ENCODE results near the gene HMGN4.
A peak's percentile ranks its signal among the peaks of the same experiment; 100 is the strongest.

Gene HMGN4

DNA sequence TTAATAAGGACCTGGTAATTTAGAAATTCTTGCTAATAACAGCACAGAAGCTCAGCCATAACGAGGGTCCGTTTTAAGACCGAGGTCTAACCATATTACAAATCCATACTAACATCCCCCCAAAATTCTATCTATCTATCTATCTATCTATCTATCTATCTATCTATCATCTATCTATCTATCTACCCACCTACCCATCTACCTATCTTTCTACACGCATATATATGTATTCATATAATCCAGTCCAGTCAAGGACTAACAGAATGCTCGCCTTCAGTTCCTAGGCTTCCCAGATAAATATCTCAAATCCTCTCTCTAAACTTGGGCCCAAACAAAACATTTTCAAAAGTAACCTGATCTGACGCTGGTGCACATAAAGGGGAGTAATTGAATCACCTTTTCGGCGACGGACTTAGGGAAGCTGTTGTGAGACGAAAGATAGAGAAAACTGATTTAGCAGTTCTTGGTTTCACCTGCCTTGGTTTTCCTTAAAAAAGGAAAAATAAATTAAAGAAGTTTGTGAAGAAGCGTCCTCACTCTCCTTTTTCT is 14.5 kb downstream of the HMGN4 start:
- no peak for DNase-seq

DNA sequence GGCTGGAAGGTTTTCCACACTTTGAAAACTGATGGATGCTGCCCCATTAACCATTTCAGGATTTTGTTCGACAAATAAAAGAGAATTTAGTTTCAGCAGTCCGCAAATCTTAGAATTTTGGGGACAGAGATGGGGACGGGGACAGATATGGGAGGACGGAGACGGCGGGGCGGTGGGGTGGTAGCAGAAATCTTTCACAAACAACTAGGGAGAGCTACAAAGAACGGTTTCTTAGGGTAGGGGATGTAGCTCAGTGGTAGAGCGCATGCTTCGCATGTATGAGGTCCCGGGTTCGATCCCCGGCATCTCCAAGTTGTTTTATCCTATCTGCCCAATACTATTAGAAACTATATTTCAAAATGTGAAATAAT is 15.1 kb downstream of the HMGN4 start:
- DNase-seq: peak; percentile 55 to 83

DNA sequence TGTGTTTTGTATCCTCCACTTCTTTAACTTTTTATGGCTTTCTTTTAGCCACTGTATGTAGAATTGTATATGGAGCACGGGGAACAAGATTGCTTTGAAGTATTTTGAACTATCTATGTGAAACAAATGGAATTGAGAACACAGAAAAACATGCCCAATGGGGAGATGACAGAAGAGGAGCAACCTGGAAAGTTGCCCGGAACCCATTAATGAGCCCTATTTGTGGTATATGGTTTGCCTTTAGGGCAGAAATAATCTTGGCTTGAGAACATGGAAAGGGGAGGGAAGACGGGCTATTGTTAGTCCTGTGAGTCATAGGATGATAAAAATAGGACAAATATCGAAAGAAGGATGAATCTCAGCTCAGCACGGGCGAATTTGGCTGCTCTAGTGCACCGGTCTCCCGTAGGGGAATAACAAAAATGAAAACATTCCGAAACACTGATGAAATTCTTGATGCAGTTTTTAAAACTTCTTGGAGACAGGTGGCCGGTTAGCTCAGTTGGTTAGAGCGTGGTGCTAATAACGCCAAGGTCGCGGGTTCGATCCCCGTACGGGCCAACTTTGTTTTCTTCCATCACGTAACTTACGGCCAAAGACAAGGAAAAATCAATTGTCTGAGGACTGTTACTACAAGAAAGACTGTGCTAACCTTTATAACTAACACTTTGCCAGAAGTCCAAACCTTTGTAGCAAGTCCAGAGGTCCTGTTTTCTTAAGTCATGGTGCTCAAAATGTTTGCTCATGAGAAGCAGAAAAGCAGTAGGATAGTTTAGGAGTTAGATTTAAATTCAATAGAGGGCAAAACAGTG is 15.7 kb downstream of the HMGN4 start:
- peak; percentile 35 to 62 for DNase-seq

DNA sequence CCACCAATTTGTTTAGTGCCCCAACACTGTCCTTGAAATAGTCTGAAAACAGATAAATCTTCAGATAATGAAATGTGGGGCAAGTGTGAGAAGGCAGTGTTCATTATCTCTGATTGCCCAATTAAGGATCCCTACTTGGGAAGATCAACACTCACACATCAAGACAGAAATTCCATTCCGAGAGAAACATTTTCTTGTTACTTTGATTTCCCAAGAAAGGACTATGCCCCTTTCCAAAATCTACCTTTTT is 16.2 kb downstream of the HMGN4 start:
- no peak for DNase-seq

DNA sequence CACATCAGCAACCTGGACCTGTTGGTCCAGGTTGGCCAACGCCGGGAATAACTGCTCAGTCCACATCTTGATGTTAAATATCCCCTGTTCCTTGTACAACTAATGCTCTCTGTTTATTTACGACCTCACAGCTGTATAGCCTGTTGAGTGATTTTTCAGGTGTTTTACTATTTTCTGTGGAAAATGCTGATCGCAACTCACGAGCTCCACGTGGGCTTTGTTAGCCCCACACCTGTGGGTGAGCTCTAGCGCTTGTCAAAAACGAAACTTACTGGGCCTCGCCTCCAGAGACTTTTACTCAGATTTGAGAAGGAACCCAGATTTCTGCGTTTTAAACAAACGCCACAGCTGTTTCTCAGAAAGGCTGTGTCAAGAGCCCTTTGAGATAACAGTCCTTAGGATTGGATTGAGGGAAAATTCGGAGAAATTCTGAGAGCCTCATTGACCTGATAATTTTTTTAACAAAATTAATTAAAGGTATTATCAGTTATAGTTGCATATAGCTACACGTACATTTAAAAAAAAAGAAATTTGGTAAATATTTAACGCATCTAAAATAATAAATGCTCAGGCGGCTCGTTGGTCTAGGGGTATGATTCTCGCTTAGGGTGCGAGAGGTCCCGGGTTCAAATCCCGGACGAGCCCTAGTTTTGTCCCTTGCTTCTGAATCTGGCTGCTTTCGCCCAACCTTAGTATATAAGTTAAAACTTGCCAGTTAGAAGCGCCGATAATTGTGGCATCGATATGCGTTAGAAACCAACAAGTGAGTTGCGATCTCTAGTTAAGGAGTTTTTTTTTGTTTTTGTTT is 16.7 kb downstream of the HMGN4 start:
- DNase-seq: peak in 1 of 2 donors; percentile 19

DNA sequence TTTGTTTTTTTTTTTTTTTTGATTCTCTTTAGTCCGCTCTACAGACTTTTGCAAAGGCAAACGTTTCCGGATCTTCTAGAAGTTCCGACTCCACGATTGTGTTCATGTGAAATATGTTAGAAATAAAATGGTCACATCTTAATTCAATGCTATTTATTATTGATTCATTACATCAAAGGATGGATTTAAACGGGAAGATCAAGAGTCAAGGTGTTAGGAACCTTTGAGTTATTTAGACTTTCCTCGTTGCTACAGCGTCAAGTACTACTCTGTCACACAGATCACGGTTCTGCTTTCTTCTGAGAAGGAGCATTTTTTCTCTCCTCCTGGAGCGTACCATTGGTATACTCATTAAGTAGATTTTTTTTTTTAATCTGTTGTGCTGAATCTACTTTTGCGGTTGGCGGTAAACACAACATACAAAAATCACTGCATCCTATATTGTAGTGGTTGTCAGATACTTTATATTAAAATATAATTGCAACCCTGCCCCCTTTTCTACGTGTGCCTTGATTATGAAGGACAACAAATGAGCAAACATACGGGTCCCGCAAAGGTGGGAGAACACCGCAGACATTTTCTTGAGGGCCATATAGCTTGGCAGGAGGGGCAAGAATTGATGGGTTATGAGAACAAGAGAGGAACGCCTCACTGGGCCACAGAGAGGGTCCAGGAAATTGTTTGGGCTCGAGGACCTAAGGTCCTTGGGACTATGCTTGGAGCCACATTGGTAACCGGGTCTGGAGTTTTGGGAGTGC is 17.5 kb downstream of the HMGN4 start:
- no peak for DNase-seq

DNA sequence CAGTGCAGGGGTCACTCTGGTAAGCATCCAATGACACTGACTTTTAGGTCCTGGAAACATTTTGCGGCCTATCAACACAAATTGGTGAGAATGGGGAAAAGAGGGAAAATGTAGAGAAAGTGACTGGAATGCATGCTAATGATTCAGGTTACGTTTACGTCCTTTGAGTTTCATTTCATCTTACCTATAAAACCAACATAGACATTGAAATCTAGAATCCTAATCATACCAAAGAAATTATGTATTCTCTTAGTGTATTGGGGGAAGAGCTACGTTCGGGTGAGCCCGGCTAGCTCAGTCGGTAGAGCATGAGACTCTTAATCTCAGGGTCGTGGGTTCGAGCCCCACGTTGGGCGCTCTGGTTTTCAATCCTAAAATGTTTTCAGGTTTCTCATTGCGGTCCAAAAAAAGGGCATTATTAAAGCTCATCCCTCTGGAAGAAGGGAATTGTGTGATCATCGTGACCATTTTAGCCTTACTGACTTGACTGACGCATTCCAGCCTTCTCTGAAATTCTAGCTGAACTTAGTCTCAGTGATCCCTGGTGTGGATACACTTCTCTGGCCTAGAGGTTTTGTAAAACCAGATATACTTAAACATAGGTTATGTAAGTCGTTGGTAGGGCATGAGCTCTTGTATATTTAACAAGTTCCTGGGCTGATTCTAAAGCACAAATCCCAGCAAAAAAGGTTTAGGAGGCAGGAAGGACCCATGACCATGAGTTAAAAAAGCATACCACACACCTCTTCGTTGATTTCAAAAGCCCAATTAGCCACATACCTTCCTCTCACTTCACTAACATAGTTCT is 18.3 kb downstream of the HMGN4 start:
- no peak for DNase-seq

DNA sequence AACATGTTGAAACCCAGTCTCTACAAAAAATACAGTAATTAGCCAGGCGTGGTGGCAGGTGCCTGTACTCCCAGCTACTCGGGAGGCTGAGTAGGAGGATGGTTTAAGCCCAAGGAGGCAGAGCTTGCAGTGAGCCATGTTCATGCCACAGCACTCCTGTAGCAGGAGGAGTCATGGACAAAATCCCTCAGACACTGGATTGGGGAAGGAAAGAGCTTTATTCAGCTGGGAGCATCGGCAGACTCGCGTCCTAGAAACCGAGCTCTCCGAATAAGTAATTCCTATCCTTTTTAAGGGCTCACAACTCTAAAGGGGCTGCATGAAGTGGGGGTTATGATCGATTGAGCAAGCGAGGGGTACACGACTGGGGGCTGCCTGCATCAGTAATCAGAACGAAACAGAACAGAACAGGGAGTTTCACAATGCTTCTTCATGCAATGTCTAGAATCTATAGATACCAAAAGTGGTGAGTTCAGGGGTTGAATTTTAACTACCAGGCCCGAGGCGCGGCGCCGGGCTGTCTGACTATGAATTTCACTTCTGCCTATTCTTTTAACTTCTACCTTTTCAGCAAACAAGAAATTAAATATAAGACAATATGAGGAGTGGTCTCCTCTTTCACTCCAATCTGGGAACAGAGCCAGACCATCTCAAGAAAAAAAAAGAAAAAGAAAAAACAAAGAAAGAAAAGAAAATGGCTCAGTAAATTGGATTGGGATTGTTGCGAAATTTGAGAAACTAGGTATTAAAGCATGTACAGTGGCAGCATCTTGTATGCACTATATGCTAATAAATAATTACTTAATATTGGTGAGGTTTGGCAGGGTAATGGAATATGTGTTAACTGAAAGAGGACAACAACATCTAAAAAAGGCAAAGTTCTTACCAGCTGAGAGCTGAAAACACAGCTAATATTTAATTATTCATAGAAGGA is 23.6 kb downstream of the HMGN4 start:
- DNase-seq: no peak

DNA sequence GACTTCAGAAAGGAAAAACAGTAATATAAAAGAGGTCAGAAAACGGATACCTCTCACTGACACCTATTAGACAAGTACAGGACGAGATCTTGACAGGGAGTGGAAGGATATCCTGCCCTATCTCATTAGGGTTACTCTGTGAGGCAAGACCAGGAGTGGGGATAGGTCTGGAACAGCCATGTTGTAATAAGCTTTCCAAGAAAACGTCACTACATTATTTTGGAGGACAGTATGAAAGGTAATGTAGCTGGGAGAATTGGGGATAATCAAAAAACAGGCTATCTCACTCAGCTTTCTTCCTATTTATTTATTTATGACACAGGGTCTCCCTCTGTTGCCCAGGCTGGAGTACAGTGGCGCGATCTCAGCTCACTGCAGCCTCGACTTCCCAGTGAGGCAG is 25.3 kb downstream of the HMGN4 start:
- DNase-seq: no peak

DNA sequence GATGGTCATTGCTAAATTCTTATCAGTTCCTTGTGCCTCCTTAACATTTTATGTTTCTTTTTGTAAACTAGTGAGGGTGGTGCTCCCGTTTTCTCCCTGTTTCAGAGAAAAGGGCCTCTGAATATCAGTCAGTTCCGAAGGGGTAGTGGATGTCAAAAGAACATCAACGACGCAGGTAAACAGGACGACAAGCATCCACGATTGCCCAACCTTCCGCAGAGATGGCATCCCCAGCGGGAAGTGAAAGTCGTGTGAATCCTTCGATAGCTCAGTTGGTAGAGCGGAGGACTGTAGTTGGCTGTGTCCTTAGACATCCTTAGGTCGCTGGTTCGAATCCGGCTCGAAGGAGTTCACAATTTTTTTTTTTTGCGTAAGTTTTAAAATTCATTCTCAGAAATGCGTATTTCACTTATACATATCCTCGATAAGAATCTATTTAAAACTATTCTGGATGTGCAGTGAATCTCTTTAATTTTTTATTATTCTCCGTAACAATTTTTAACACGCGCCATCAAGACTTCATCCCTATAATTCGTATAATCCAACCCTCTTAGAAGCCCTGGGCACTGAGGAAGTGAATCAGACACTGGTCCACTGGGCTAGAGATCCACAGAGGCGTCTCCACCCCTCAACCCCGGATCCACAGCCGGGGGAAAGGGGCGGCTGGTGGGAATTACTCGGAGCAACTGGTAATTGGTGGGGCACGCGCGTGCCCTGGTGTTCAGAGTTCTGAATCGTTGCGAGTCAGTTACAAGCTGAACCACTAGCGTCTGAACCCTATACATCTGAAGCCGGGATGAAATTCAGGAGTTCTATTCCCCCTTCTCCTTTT is 30.7 kb downstream of the HMGN4 start:
- peak; percentile 81 to 94 for DNase-seq

DNA sequence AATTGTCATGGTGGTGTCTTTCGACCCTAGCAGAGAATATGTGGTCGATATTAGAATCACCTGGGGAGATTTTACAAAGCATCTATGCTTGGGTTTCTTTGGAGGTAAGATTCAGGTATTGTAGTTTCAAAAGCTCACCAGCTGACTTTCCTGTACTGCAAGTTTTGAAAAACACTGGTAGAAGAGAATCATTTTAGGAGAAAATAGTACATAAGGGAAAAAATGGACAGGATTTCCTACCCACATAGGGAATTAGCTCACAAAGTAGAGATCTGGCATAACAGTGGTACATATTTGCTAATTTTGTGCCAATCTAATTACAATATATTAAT is 31.2 kb downstream of the HMGN4 start:
- DNase-seq: no peak

DNA sequence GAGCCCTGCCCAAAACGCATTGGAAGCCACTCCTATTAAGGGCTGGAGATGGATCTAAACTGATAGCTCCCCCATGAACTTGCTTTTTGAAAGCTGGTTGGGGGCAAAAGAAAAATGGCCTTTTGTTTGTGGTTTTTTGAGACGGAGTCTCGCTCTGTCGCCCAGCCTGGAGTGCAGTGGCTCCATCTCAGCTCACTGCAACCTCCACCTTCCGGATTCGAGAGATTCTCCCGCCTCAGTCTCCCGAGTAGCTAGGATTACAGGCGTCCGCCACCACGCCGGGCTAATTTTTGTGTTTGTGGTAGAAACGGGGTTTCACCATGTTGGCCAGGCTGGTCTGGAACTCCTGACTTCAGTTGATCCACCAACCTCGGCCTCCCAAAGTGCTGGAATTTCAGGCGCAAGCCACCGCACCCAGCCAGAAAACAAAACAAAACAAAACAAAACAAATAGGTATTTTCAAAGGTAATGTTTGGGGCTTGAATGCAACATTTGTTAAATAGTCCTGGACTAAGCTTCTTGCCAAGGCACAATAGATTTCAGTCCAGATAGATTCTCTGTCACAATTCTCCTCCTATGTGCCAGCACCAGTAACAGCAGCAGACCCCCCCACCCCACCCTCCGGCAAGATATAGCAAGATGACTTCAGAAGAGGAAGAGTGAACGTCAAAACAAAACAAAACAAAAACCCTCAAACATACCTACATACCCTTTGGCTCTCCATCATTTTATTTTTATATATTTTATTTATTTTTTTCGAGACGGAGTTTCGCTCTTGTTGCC is 32.1 kb downstream of the HMGN4 start:
- no peak for DNase-seq

DNA sequence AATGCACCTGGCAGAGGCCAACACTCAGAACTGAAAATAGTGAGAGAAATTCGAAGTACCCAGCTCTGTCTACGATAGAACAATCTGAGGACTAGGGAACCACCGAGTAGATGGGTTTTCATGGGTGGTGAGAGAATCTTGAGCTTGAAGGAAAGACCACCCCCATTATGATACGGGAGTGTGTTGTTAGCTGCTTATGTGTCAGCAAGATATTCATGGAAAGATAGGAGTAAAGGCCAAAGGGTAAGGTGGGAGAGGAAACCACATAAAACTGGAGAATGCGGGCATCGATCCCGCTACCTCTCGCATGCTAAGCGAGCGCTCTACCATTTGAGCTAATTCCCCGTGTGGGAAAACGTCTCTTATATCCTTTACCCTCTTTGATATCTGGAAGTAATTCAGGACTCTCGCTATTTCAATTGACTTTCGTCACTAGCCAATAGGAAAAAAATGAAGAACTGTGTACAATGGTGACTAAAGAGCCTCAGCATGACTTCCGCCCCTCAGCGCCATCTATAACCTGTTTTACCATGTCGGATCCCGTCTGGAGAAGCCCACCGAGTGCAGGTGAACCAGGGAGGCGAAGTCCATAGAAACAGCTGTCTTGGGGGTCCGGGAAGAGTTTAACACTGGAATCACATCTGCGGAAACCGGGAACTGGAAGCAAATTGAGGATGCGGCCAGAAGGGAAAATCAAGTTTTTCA is 33.6 kb downstream of the HMGN4 start:
- peak; percentile 39 to 71 for DNase-seq

DNA sequence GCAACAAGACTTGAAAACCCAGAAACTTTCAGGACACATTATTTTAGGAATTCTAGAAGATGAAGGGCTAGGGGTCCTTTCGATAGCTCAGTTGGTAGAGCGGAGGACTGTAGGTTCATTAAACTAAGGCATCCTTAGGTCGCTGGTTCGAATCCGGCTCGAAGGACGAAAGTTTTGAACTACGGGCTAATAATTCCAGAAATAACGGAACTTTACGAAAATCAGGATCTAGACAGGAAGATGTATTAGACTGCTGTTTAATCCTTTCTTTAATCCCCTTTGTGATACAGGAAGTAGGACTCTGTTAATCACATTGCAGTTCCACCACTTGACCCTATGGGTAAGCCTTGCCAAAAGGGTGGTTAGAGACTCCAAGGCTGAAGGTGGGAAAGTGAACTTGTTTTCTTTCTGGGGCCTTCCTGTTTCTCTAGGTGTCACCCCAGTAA is 37.4 kb downstream of the HMGN4 start:
- DNase-seq: no peak

DNA sequence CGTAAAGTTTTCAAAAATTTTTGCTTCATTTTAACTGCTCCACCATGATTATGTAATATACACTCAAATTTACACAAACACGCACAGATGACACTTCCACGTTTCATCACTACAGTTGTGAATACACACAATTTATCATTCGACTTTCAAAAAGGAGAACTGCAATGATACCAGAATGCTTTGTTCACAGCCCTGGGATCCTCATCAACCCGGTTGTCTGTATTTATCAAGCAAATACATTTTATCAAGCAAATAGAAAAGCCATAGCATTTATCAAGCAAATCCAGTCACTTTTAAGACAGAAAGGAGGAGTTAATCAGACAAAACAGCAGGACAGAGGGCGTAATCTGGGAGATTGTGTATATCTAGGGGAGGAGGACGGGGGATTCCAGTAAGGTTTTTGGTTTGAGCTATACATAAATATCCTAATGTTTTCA is 38.3 kb downstream of the HMGN4 start:
- no peak for DNase-seq

DNA sequence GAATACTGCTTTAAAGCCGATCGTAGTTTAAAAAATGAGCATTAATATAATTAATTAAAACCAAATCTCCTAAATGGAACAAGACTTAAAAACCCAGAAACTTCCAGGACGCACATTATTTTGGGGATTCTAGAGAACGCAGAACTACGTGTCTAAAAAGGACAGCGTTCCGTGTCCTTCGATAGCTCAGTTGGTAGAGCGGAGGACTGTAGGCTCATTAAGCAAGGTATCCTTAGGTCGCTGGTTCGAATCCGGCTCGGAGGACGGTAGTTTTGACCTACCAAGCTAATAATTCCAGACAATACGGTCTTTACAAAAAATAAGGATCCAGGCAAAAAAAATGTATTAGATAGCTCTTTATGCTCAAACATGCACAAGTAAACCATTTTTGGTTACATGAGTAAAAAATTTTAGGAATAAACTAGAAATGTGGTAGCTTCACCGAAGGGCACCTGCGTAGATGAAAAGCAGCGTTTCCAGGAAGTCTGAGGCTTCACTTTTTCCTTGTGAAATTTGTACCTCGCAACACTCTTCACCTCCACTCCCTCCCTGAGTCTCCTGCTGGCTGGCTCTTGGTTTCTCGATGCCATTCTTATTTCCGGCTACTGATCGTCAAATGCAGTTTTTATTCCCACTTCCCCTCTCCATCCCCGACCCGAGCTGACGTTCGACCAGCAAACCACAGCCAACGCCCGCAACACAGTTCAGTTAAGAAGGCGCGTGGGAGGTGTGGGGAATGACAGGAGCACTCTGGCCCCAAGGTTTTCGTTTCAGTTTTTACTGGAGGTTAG is 39.0 kb downstream of the HMGN4 start:
- DNase-seq: peak in 1 of 2 donors; percentile 14

DNA sequence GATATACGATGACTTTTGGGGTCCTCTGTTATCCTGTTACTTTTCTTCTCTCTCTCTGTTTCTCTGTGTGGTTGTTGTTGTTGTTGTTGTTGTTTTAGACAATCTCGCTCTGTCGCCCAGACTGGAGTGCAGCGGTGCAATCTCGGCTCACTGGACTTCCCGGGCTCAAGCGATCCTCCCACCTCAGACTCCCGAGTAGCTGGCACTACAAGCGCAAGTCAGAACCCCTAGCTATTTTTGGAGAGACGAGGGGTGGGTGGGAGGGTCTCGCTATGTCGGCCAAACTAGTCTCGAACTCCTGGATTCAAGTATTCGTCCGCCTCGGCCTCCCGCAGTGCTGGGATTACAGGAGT is 39.5 kb downstream of the HMGN4 start:
- no peak for DNase-seq

DNA sequence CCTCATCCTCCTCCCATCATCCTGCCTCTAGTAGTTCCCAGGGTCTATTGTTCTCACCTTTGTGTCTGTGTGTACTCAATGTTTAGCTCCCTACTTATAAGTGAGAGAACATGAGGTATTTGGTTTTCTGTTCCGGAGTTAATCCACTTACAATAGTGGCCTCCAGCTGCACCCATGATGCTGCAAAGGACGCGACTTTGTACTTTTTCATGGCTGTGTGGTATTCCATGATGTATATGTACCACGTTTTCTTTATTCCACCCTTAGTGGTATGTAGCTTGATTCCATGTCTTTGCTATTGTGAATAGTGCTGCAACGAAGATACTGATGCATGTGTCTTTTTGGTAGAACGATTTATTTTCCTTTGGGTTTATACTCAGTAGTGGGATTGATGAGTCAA is 40.1 kb downstream of the HMGN4 start:
- no peak for DNase-seq

Data from hippocampal formation (tissue), 2 donors.